ENCODE measurements around the gene CCDC117. TPM values are rescaled to one million over a fixed set of nuclear protein-coding genes. Genes with fewer than 3 reads are reported as not detected.
A peak's percentile ranks its signal among the peaks of the same experiment; 100 is the strongest.
"Not testable (repeated sequence)": the region's sequence is repeated elsewhere in the genome, so short reads cannot be mapped to it uniquely, and the experiment has no call there.

The CCDC117 gene
- total RNA-seq, 1 donor from 2014 or later: 10.1 TPM

DNA sequence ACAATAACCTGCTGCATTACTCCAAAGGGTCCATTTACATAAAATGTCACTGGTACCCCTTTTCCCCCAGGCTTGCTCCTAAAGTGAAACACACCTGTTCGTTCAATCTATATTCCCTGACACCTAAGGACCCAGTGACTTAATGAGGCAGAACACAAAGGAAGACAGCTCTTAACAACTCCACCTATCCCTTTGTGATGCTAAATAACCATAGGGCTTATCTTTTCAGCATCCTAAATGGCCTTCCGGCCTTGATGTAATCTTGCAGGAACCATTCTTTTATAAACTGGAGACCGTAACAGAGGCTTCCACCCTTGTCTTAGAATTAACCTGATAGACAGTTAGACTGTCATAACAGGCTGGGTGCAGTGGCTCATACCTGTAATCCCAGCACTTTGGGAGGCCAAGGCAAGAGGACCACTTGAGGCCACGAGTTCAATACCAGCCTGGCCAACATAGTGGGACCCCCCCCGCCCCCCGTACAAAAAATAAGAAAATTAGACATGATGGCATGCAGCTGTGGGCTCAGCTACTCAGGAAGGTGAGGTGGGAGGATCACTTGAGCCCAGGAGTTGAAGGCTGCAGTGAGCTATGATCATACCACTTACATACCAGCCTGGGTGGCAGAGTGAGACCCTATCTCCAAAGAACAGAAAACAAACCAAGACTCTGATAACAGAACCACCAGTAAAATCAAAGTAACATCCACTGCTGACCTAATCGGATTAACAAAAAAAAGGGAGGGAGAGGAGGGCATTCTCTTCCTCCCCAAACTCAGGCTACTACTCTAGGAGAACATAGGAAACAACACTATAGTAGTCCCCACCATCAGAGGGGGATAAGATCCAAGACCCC lies 36.0 kb upstream of the CCDC117 start:
- no peak overlapping the region for H3K4me3 ChIP-seq
- no peaks in the 10 kb centered on the region for H3K27me3 ChIP-seq (ENCODE audit: low read depth)
- intact Hi-C loops (cut with micrococcal nuclease): no loop called here
- H3K9me3 ChIP-seq (replicated peaks): no peaks in the 10 kb centered on the region
- no peak for DNase-seq
- no peaks in the 10 kb centered on the region for H3K36me3 ChIP-seq
- TF ChIP-seq, protein P1, sequence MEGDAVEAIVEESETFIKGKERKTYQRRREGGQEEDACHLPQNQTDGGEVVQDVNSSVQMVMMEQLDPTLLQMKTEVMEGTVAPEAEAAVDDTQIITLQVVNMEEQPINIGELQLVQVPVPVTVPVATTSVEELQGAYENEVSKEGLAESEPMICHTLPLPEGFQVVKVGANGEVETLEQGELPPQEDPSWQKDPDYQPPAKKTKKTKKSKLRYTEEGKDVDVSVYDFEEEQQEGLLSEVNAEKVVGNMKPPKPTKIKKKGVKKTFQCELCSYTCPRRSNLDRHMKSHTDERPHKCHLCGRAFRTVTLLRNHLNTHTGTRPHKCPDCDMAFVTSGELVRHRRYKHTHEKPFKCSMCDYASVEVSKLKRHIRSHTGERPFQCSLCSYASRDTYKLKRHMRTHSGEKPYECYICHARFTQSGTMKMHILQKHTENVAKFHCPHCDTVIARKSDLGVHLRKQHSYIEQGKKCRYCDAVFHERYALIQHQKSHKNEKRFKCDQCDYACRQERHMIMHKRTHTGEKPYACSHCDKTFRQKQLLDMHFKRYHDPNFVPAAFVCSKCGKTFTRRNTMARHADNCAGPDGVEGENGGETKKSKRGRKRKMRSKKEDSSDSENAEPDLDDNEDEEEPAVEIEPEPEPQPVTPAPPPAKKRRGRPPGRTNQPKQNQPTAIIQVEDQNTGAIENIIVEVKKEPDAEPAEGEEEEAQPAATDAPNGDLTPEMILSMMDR (IDR thresholded peaks at IDR 0.05; ENCODE audit: borderline replicate concordance): no peak
- peaks cover 6% of the 10 kb centered on the region for H3K4me1 ChIP-seq
- H3K27ac ChIP-seq (replicated peaks): no peak overlapping the region

DNA sequence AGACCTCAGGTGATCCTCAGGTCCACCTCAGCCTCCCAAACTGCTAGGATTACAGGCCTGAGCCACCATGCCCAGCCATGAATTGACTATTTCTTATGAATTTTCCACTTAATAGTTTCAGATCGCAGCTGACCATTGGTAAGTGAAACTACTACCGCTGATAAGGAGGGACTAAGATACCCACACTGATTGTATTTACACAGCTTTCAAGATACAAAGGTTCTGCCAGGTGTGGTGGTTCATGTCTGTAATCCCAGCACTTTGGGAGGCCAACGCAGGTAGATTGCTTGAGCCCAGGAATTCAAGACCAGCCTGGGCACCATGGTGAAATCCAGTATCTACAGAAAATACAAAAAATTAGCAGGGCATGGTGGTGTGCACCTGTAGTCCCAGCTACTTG lies 34.8 kb upstream of the CCDC117 start:
- no peaks in the 10 kb centered on the region for H3K36me3 ChIP-seq
- TF ChIP-seq, protein P1 (IDR thresholded peaks at IDR 0.05; ENCODE audit: borderline replicate concordance): no peak
- H3K4me3 ChIP-seq: no peak overlapping the region
- H3K27ac ChIP-seq (replicated peaks): no peak overlapping the region
- H3K4me1 ChIP-seq: peaks cover 13% of the 10 kb centered on the region
- DNase-seq: no peak
- H3K27me3 ChIP-seq (ENCODE audit: low read depth): no peaks in the 10 kb centered on the region
- H3K9me3 ChIP-seq (replicated peaks): no peaks in the 10 kb centered on the region
- intact Hi-C loops (cut with micrococcal nuclease): no loop called here

DNA sequence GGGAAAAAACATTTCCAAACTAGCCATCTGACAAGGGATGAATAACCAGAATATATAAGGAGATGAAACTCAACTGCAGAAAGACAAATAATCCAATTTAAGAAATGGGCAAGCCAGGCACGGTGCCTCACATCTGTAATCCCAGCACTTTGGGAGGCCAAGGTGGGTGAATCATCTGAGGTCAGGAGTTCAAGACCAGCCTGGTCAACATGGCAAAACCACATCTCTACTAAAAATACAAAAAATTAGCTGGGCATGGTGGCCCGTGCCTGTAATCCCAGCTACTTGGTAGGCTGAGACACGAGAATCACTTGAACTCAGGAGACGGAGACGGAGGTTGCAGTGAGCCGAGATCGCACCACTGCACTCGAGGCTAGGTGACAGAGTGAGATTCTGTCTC lies 33.6 kb upstream of the CCDC117 start:
- H3K27ac ChIP-seq (replicated peaks); H3K4me3 ChIP-seq; intact Hi-C loops (cut with micrococcal nuclease): not testable (repeated sequence)

DNA sequence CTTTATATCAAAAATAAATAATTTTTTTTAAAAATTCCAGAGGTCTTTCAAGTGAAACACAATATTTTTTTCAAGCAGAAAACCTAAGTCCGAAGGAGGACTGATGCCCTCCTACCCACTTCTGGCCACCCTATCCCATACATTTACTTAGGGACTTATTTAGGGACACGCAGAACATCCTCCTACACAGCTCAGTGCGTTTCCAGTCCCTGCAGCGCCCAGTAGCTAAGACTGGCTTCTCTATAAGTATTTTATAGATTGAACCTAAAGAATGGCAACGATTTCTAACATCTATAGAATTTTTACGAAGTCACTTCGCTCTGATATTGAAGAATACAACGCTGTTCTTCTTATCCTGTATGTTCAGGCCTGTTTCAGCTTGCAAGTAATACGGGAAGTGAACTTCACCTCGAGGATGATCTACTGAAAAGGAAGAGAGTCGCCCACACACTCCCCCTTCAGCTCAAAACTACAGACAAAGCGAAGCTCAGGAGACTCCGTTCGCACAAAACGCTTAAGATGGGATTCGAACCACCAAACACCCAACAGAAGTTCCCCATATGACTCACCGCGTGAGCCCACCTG lies 31.2 kb upstream of the CCDC117 start:
- H3K36me3 ChIP-seq: peaks cover 27% of the 10 kb centered on the region
- intact Hi-C loops (cut with micrococcal nuclease): no loop called here
- H3K9me3 ChIP-seq (replicated peaks): no peaks in the 10 kb centered on the region
- TF ChIP-seq, protein P1 (IDR thresholded peaks at IDR 0.05; ENCODE audit: borderline replicate concordance): no peak
- DNase-seq: no peak
- H3K27me3 ChIP-seq (ENCODE audit: low read depth): no peaks in the 10 kb centered on the region
- H3K4me3 ChIP-seq: peak overlapping the region; percentile 100
- peaks cover 22% of the 10 kb centered on the region for H3K4me1 ChIP-seq
- H3K27ac ChIP-seq (replicated peaks): peak overlapping the region; percentile 100

More for the DNA sequence above, 33.6 kb upstream of the CCDC117 start:
- not testable (repeated sequence) for DNase-seq; H3K27me3 ChIP-seq (ENCODE audit: low read depth); H3K36me3 ChIP-seq; H3K9me3 ChIP-seq (replicated peaks)
- H3K4me1 ChIP-seq: peaks cover 22% of the 10 kb centered on the region

DNA sequence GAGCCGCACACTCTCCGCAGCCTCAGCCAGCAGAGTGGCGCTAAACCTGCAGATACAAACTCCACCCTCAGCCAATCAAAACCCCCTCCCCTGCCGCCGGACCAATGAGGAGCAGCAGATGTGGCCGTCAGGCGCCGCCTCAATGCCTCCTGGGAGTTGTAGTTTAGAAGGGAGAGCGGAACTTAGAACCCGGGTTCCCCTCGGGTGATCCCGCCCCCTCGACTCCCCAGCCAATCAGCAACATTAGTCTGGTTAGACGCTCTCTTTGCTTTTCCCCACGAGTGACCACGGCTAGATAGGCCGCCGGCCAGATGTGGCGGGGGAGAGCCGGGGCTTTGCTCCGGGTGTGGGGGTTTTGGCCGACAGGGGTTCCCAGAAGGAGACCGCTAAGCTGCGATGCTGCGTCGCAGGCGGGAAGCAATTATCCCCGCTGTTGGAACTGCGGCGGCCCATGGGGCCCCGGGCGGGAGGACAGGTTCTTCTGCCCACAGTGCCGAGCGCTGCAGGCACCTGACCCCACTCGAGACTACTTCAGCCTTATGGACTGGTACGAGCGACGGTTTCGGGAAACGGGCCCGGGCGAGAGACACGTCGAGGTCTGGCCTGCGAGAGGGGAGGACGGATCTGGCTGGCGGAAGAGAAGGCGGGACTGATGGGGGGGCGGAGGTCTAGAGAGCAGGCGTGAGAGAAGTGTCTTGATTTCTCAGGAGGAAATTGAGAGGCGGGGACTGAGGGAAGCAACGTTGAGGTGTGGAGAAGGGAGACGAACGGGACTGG lies 30.5 kb upstream of the CCDC117 start, which contains the start of the genes CHEK2 and HSCB:
TSS of gene CHEK2 (minus strand) at position 36 of the 777 bp plus-strand sequence. CDS start 7,099 bp downstream, outside the sequence.
TSS of gene HSCB (plus strand) at position 255 of the 777 bp plus-strand sequence. CDS start at position 312, 57 bp downstream.
- peak within 1 kb of the TSS; percentile 100 for H3K4me3 ChIP-seq
- peaks cover 33% of the 10 kb centered on the region for H3K36me3 ChIP-seq
- H3K27ac ChIP-seq (replicated peaks): peak within 1 kb of the TSS; percentile 100
- peaks cover 22% of the 10 kb centered on the region for H3K4me1 ChIP-seq
- TF ChIP-seq, protein P1 (IDR thresholded peaks at IDR 0.05; ENCODE audit: borderline replicate concordance): peak; percentile 21
- intact Hi-C loops (cut with micrococcal nuclease): no loop called here
- no peaks in the 10 kb centered on the region for H3K27me3 ChIP-seq (ENCODE audit: low read depth)
- peak; percentile 99 for DNase-seq
- H3K9me3 ChIP-seq (replicated peaks): no peaks in the 10 kb centered on the region
